CD4-positive, alpha-beta T cell treated with Interferon gamma for 1 hour (primary cell): ENCODE data around the gene ZFYVE16.
A peak's percentile ranks its signal among the peaks of the same experiment; 100 is the strongest.
"Not testable (repeated sequence)": the region's sequence is repeated elsewhere in the genome, so short reads cannot be mapped to it uniquely, and the experiment has no call there.

ENCODE experiments used
- DNase-seq: peaks from one replicate; pipeline ENCODE4 v3.0.0-alpha.2; 2020

The ZFYVE16 gene

DNA sequence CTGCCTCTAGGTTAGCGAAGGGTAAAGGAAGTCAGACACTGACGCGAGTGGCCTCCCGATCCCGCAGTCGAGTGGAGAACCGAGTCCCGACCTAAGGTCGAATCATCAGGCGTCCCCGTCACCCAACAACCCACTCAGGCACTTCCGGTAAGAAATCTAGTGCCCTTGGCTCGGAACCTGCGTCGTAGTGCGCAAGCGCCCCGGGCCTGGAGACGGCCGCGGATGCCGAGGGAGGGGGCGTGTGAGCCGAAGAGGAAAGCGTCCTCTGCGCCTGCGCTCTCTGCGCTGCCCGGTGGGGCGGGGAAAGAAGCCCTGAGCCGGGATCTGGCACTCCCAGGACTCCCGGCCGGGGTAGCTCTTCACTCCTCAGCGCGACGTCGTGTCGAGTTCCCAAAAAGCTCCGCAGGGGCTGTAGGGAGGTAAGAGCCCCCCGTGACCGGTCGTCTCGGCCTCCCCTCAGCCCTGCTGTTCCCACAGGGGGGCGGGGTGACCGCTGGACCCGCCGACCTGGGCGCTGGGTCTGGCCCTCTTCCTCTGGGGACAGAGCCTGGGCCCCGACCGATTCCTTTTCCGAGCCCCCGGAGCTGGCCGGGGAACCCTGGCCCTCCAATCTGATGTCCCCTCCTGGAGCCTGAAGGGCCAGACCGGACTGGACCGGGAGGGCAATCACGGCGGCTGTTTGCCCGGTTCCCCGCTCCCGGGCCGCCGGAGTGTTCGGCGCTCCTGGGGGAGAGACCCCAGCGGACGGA, at the start of gene ZFYVE16:
Gene ZFYVE16, plus strand, starts transcription at position 330 of the 749 bp plus-strand sequence. CDS start 26,084 bp downstream, outside the sequence.
- peak; percentile 97 for DNase-seq

DNA sequence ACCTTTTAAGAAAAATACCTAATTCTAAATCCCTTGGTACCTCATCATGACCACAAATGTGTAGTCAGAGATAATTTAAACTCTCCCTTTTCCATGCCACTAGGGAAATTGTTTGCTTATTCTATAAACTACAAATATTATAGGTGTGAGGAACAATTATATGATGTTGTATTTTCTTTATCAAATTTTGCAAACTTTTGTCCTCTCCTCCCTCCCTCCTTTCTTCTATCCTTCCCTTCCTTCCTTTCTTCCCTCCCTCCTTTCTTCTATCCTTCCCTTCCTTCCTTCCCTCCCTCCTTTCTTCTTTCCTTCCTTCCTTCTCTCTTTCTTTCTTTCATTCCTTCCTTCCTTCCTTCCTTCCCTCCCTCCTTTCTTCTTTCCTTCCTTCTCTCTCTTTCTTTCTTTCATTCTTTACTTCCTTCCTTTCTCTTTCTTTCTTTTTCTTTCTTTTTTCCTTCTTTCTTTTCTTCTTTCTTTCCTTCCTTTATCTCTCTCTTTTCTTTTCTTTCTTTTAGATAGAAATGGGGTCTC, 46.9 kb upstream of the ZFYVE16 start:
- no peak for DNase-seq

DNA sequence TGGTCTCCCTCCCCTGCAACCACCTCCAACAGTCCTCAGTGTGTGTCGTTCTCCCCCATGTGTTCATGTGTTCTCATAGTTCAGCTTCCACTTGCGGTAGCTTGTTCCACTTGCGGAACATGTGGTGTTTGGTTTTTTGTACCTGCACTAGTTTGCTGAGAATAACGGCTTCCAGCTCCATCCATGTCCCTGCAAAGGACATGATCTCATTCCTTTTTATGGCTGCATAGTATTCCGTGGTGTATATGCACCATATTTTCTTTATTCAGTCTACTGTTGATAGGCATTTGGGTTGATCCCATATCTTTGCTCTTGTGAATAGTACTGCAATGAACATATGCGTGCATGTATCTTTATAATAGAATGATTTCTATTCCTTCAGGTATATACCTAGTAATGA, 43.0 kb upstream of the ZFYVE16 start:
- DNase-seq: no peak

DNA sequence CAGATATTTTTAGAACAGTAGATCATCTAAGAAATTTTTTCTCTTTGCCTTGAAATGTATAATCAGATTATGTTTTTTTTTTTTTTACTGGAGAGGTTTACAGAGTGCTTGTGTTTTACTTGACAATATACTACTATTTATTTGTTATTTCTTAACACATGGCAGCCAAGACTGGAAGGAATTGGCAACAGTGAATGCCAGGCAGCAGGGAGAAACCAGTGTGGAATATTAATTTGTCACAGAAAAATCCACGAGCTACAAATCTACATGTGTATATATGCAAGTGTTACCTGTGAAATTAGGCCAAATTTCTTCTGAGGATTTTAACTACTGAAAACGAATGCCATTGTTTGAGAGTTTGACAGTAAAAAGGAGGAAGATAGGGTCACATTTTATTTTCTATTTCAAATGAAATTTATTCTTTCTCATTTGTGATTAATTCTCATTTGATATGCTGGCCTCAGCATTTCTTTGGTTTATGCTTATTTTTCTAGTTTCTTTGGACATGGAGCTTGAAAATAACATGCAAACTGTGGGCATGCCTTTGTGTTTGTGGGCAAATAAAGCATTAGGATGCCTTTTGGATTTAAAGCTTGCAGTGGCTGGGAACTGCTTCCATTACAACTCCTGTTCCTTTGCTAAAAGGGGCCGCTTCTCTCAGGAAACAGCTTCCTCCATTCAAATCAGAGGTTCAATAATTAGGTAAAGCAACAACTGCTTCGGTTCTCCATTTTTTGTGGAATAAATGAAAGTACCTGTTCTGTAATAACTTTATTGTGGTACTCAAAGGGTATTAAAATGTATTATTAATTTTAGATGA, 39.0 kb upstream of the ZFYVE16 start:
- DNase-seq: no peak

DNA sequence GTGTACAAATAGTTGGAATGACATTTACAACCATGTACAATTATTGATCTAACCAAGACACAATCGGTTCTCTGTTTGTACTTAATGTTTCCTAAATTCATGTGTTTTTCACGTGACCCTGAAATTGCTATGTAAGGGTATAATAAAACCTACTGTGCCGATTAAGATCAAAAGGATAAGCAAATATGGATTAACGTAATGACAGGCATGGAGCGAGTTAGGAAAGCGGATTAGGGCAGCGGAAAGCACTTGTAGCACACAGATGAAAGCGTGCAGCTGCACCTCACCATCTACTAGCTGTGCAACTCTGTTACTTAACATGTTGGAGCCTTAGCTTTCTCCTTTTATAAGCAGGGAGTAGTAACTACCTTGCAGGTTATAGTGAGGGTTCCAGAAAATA, 38.3 kb upstream of the ZFYVE16 start:
- no peak for DNase-seq

DNA sequence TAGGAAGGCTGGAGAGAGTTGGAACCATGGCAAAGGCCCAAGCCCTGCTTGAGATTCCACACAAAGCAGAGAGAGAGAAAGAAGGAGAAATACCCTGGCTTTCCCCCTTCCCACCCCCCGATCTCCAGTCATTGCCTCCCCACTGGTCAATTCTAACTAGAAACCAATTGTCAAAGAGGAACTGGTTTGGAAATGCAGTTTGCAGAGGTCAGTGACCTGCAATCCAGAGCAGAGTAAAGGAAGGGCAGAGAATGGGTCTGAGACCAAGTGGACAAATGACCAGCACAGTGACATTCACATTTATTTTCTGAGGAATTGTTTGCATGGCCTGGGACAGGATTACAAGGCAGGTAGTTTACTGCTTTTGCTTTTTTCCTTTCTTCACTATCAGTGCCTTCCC, 37.5 kb upstream of the ZFYVE16 start:
- no peak for DNase-seq

DNA sequence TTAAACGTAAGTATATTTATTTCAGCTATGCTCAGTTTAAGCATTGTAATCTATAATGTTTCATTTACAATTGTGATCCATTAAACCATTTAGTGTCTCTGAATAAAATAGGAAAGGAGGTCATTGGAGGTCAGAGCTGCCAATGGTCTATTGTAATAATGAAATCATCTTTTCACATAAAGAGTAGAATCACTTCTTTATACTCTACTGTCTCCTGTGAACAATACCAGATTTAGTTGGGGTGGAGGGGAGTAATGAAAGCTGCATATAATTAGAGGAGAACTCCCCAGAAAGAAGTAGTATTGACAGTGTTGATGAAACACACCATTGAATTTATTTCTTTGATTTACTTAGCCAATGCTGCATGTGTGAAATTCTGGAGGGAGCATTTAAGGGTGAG, 35.1 kb upstream of the ZFYVE16 start:
- no peak for DNase-seq

DNA sequence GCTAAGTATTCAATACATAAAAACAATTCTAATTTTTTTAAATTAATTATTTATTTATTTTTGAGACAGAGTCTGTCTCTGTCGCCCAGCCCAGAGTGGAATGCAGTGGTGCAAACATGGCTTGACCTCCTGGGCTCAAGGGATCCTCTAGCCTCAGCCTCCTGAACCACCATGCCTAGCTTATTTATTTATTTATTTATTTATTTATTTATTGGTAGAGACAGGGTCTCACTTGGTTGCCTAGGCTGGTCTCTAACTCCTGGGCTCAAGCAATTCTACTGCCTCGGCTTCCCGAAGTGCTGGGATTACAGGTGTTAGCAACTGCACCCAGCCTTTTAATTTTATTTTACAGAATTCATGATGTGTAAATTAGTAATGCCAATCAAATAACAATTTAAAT, 33.7 kb upstream of the ZFYVE16 start:
- no peak for DNase-seq

DNA sequence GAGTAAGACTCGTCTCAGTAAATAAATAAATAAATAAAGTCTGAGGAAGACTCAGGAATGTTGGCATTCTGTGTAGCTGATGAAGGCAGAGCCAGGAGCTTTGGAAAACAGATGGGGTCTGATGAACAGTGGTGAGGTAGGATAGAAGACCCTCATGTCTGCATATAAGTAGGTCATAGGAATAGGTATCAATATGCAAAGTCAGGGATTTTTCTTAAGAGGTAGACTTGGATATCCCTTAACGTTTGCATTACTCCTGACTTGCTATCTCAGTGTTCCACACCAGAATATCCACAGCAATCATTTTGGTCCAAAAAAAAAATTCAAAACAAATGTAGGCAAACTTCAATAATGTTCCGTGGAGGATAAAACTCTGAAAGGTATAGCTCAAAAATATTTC, 31.3 kb upstream of the ZFYVE16 start:
- no peak for DNase-seq

DNA sequence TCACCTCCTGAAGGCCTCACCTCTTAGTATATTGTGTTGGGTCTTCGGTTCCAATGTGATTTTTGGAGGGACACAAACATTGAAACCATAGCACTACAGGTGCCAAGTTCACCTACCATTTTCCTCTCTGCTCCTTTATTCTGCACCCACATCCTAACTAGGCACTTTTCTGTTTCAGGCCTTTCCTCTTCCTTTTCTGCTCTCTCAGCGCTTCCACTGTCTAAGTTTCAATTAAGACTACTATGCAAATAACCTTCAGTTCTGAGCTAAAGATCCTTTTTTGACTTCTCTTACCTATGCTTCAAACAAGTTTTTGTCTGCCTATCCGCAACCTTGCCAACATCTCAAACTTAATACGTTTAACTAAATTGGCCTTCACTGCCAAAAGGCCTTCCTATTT, 25.4 kb upstream of the ZFYVE16 start:
- DNase-seq: no peak

DNA sequence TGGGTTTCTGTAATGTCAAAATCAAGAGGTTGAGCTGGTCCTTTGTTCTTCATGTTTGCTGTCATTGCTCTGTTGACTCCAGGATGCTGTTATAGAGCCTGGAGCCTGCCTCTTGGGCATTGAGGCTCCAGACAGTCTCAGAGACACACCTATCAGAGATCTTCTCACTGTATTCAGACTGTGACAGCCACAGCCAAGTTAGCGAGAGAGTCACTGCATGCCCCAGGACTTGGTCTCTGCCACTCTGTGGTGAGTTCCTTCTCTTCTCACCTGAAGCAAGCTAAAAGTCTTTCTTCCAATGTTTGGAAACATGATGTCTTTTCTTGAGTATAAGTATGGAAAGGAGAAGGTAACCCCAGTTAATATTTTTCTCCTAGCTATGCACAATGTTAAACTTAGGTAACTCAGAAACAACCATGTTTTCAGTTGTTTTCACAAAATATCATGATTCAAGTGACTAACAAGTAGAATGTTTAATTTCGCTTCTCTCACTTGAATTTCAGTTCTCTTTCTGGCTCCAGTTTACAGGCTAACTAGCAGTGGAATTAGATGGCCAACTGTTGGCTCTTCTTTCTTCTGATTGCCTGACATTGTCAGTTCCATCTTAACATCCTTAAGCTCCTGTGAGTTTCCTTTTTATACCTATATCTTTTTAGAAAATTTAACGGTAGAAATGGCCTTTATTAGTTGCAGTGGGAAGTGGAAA, 20.6 kb upstream of the ZFYVE16 start:
- no peak for DNase-seq

DNA sequence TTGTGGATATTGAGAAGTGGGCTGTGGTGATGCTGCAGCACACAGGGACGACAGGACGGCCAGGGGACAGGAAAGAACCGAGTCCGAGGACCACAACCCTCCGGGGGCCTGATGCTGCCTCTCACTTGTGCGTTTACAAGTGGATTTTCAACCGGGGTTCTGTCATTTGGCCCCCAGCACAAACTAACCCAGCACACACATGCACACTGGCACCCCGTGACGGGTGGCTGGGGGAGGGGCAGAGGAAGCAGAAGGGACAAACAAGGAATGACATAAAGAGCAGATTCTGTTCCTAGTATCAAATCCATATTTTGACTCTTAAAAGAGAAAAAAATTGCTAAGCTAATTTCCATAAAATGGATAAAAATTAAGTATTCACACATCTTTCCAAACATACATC, 18.3 kb upstream of the ZFYVE16 start:
- DNase-seq: no peak

DNA sequence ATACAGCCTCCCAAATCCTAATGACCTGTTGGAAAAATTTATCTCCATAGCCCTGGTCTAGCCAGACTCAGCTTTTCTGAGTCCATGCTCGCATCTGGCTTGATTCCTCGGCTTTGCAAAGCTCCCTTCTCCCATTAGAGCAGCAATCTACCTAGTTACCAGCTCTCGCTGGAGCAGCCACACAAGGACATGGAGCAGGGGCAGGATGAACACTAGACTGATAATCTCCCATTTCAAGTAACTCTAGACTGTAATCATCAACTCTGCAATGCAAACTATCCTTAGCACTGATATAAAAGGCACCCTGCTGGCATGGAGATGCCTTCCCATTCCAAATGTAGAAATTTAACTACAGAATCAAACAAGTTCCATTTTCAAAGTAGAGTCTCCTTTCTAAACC, 17.5 kb upstream of the ZFYVE16 start:
- DNase-seq: not testable (repeated sequence)

DNA sequence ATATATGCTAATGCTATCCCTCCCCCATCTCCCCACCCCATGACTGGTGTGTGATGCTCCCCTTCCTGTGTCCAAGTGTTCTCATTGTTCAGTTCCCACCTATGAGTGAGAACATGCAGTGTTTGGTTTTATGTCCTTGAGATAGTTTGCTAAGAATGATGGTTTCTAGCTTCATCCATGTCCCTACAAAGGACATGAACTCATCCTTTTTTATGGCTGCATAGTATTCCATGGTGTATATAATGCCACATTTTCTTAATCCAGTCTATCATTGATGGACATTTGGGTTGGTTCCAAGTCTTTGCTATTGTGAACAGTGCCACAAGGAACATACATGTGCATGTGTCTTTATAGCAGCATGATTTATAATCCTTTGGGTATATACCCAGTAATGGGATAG, 16.6 kb upstream of the ZFYVE16 start:
- not testable (repeated sequence) for DNase-seq

DNA sequence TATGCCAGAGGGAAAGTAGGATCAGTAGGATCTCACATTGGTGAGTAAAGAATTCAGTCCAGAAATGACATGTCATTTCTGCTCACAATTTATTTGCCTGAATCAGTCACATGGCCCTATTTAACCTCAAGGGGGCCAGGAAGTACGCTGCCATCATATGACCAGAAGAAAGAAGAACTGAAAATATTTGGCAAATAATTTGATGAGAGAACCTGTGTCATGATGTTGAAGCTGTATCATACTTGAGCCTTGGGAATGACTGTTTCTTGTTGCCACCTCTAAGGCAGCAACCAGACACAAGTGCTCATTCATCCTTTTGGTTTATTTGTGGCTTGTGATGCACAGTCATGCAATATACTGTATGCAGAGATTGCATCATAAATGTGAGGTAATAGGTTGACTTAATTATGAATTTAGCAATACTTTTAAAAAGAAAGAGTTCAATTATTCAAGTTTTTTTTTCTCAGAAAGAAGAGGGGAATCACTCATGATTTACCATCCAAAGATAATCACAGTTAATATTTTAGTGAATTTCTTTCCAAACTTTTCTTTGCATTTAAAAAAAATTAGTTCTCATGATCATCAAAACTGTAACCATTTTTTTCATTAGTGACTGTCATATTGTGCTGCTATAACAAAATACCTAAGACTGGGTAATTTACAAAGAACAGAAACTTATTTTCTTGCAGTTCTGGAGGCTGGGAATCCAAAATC, 8.2 kb upstream of the ZFYVE16 start:
- DNase-seq: peak; percentile 48

DNA sequence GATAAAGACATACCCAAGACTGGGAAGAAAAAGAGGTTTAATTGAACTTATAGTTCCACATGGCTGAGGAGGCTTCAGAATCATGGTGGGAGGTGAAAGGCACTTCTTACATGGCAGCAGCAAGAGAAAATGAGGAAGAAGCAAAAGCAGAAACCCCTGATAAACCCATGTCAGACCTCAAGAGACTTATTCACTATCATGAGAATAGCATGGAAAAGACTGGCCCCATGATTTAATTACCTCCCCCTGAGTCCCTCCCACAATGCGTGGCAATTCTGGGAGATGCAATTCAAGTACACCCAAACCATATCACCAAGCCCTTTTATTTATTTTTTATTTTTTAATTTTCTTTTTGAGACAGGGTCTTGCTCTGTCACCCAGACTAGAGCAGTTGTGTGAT, 7.5 kb upstream of the ZFYVE16 start:
- not testable (repeated sequence) for DNase-seq

DNA sequence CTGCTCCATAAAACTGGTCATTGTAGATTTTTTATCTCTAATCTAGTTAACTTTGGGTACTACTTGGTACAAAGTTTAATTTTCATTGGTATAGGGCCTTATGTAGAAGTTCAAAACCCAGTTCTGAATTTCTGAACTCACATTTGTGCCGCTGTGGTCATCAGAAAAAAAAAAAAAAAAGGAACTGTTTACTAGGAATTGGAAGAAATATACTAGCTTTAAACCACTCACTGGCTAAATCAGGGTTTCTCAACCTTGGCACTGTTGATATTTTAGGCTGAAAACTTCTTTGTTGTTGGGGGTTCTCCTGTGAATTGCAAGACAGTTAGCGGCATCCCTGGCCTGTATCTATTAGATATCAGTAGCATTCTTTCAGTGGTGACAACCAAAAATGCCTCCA, 4.1 kb upstream of the ZFYVE16 start:
- DNase-seq: no peak

DNA sequence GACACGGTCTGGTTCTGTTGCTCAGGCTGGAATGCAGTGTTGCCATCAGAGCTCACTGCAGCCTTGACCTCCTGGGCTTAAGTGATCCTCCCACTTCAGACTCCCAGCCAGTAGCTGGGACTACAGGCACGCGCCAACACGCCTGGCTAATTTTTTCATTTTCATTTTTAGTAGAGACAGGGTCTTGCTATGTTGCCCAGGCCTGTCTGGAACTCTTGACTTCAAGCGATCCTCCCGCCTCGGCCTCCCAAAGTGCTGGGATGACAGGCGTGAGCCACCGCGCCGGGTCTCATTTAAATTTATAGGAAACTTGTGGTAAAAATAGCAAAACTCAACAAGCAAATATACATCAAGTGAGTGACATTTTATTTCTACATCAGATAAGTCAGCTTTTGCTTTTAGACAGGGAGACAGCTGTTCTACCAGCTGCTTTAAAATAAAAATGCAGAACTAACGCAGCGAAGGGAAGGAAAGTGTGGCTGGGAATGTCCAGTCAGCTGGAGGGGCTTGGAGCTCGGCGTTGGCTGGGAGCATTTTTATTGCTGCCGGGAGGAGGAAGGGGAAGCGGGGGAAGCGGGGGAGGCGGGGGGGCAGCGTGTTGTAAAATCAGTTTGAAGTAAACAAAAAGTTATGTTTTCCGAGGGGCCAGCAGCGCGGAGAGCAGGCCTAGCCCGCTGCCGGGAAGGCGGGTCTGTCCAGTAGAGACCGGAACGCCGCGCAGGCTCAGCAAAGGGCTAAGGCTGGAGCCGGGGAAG, 707 bp upstream of the ZFYVE16 start:
- no peak for DNase-seq

DNA sequence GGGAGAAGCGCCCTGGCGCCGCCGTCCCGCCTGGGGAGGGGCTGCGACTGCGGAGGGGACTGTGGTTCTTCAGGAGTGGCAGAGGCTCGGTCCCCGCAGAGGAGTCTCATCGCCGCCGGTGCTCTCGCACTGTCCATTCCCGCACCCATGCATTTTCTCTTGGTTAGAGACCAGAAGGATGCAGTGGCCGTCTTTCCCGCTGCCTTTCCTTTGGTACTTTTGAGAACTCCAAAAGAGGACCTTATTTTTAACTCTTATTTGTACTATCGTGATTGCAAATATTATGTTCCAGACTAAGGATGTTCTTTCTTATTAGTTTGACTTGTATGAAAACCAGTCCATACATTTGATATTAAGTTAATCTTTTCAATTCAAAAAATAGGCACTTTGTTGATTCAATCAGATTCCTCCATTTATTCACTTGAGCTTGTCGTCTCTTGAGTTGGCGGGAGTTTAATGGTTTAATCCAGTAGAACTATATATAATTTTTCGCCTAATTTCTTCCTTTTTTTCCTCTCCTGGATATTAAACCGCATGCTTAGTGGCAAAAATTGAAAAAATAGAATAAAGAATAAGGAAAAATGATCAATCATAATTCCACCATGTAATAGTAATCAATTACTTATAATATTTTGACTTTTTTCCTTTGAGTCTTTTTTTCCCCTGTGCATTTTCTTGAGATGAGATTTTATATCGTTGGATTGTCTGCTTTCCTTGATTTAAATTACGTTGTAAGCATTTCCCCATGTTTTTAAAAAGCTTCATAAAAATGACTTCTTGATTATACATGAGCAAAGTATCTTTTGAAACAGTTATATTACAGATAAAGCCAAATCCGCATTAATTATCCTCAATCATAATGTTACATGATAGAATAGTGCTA, 861 bp downstream of the ZFYVE16 start:
- no peak for DNase-seq

DNA sequence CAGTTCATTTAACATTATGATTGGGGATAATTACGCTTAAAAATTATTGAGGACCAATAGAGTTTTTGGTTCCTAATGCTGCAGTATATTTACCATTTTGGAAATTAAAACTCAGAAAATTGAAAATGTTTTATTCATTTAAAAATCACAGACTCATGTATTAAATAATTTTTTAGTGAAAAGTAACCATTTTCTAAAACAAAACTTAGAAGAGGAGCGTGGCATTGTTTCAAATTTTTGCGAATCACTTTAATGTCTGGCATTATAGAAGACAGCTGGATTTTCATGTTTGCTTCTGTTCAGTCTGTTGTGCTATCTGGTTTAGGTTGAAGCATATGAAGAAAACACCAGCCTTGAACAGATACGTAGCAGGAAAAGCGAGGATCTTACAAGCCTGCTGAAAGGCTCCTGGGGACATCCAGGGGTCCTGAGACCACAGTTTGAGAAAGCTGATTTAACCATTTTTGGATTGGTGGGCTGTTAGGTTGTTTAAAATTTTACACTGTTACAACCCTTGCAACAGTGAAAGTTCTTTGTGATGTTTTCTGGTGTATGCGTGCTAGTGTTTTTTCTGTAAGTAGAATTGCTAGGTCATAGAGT, 1.6 kb downstream of the ZFYVE16 start:
- no peak for DNase-seq
